OCI-LY1 (cell line): Measurements from ENCODE around the gene LCE1B.

Source experiments
- EZH2 ChIP-seq: fragments of 200-600 bp; sonication (generic), shearing (Covaris generic); IDR thresholded peaks from 2 replicates; pipeline ENCODE4 v1.8.0; 2017; ENCODE audit warnings: borderline replicate concordance, mixed run types, mild to moderate bottlenecking, antibody characterized with exemption, low read length, moderate library complexity, mixed read lengths
- TF ChIP-seq, protein P1 (sequence below): fragments of 200-600 bp; sonication (generic), shearing (Covaris generic); IDR thresholded peaks from 2 replicates; pipeline ENCODE4 v1.5.1; 2017; ENCODE audit warnings: mild to moderate bottlenecking, antibody characterized with exemption, low read length, moderate library complexity, mixed read lengths

DNA sequence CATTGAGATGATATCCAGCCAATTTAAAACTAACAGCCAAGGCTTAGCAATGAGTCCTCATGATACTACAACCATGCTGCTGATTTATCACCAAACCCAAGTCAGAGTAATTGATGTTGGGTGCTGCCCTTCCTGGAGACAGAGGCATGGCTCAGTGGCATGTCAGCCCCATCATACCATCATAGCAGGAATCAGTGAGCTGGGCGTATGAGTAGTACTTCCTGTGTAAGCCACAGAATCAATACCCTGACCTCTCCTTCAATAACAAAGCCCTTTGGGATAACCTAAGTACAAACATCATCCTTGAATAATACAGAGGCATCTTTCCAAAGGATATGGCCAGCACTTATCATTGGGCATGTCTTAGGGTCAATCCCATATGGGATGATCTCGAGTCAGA, 28.7 kb upstream of the LCE1B start:
- TF ChIP-seq EZH2 = no peak
- TF ChIP-seq, protein P1, sequence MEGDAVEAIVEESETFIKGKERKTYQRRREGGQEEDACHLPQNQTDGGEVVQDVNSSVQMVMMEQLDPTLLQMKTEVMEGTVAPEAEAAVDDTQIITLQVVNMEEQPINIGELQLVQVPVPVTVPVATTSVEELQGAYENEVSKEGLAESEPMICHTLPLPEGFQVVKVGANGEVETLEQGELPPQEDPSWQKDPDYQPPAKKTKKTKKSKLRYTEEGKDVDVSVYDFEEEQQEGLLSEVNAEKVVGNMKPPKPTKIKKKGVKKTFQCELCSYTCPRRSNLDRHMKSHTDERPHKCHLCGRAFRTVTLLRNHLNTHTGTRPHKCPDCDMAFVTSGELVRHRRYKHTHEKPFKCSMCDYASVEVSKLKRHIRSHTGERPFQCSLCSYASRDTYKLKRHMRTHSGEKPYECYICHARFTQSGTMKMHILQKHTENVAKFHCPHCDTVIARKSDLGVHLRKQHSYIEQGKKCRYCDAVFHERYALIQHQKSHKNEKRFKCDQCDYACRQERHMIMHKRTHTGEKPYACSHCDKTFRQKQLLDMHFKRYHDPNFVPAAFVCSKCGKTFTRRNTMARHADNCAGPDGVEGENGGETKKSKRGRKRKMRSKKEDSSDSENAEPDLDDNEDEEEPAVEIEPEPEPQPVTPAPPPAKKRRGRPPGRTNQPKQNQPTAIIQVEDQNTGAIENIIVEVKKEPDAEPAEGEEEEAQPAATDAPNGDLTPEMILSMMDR = no peak
